ENCODE results near the gene UBA3. TPM values are rescaled to one million over a fixed set of nuclear protein-coding genes. Genes with fewer than 3 reads are reported as not detected.

Gene UBA3
- total RNA-seq, 1 donor from 2014 or later, result 81.3 TPM

GRCh38 chr3:69099576-69099975 lies 19.4 kb upstream of the UBA3 start:
- no peak for DNase-seq (ENCODE audit: low read depth)

- no peak for DNase-seq (ENCODE audit: low read depth)
Observed at GRCh38 chr3:69097407-69098086, 17.4 kb upstream of the UBA3 start.

- no peak for DNase-seq (ENCODE audit: low read depth)
Observed at GRCh38 chr3:69096299-69096698, 16.1 kb upstream of the UBA3 start.

GRCh38 chr3:69095636-69096035 lies 15.5 kb upstream of the UBA3 start:
- DNase-seq (ENCODE audit: low read depth), result no peak

GRCh38 chr3:69094467-69095205 lies 14.5 kb upstream of the UBA3 start:
- DNase-seq (ENCODE audit: low read depth), result no peak

GRCh38 chr3:69092030-69092516 lies 11.9 kb upstream of the UBA3 start:
- DNase-seq (ENCODE audit: low read depth), result peak; percentile 42

GRCh38 chr3:69091389-69092029 lies 11.3 kb upstream of the UBA3 start:
- no peak for DNase-seq (ENCODE audit: low read depth)

- DNase-seq (ENCODE audit: low read depth), result peak; percentile 95
Observed at GRCh38 chr3:69090021-69090420, 9.9 kb upstream of the UBA3 start.

- peak; percentile 85 for DNase-seq (ENCODE audit: low read depth)
Observed at GRCh38 chr3:69088063-69088462, 7.9 kb upstream of the UBA3 start.

GRCh38 chr3:69087030-69087791 lies 7.0 kb upstream of the UBA3 start:
- DNase-seq (ENCODE audit: low read depth), result no peak

- DNase-seq (ENCODE audit: low read depth), result peak; percentile 95
Observed at GRCh38 chr3:69085833-69086722, 5.9 kb upstream of the UBA3 start.

- no peak for DNase-seq (ENCODE audit: low read depth)
Observed at GRCh38 chr3:69085168-69085832, 5.1 kb upstream of the UBA3 start.

GRCh38 chr3:69084326-69085167 lies 4.4 kb upstream of the UBA3 start, which contains the start of gene ARL6IP5:
Gene ARL6IP5, plus strand, starts transcription at chr3:69084937. Its CDS starts 111 bp downstream, at chr3:69085048.
- DNase-seq (ENCODE audit: low read depth), result peak; percentile 96

GRCh38 chr3:69082805-69083204 lies 2.6 kb upstream of the UBA3 start:
- peak; percentile 88 for DNase-seq (ENCODE audit: low read depth)

- DNase-seq (ENCODE audit: low read depth), result no peak
Observed at GRCh38 chr3:69082361-69082760, 2.2 kb upstream of the UBA3 start.

GRCh38 chr3:69081583-69082262 lies 1.6 kb upstream of the UBA3 start:
- DNase-seq (ENCODE audit: low read depth), result peak; percentile 72

GRCh38 chr3:69079269-69080159 lies 651 bp downstream of the UBA3 start:
- no peak for DNase-seq (ENCODE audit: low read depth)

GRCh38 chr3:69072928-69073327 lies 7.2 kb downstream of the UBA3 start:
- DNase-seq (ENCODE audit: low read depth), result no peak
